Mesendoderm (in vitro differentiated cells): ENCODE data around the gene IL36B. TPM values are rescaled to one million over a fixed set of nuclear protein-coding genes. Genes with fewer than 3 reads are reported as not detected.
A peak's percentile ranks its signal among the peaks of the same experiment; 100 is the strongest.

ENCODE experiments used
- DNase-seq: peaks from one replicate; pipeline ENCODE4 v3.0.0; 2013
- H2AK5ac ChIP-seq: 2 replicates; pipeline ENCODE4 v1.6.1; 2013; ENCODE audit warnings: low read length, inconsistent platforms
- H2BK120ac ChIP-seq: 2 replicates; pipeline ENCODE4 v1.6.1; 2013; ENCODE audit warnings: low read depth, mild to moderate bottlenecking, low read length, moderate library complexity, mixed read lengths
- H2BK15ac ChIP-seq: replicated peaks from 2 replicates; pipeline ENCODE4 v1.6.1; 2013; ENCODE audit warnings: low read depth, mild to moderate bottlenecking, moderate library complexity
- H2BK5ac ChIP-seq: 2 replicates; pipeline ENCODE4 v1.6.1; 2013; ENCODE audit warnings: low read length, inconsistent platforms
- H3K18ac ChIP-seq: 2 replicates; pipeline ENCODE4 v1.6.1; 2013; ENCODE audit warnings: mild to moderate bottlenecking, low read length, mixed read lengths
- H3K23ac ChIP-seq: one replicate; pipeline ENCODE4 v1.6.1; 2013; ENCODE audit warnings: low read length
- H3K27ac ChIP-seq: 2 replicates; pipeline ENCODE4 v1.5.1; 2013; ENCODE audit warnings: low read depth, mild to moderate bottlenecking, inconsistent platforms, low read length, moderate library complexity
- H3K27me3 ChIP-seq: 2 replicates; pipeline ENCODE4 v1.6.1; 2013; ENCODE audit warnings: low read length, control low read depth, mild to moderate bottlenecking, inconsistent platforms; ENCODE audit not compliant: insufficient read depth, poor library complexity
- H3K36me3 ChIP-seq: 2 replicates; pipeline ENCODE4 v1.6.1; 2013; ENCODE audit warnings: low read length, inconsistent platforms; ENCODE audit not compliant: control insufficient read depth, insufficient read depth
- H3K4ac ChIP-seq: one replicate; pipeline ENCODE4 v1.6.1; 2013; ENCODE audit warnings: low read depth, mild to moderate bottlenecking, low read length, moderate library complexity
- H3K4me1 ChIP-seq: 2 replicates; pipeline ENCODE4 v1.6.1; 2013; ENCODE audit warnings: low read depth, low read length, inconsistent platforms; ENCODE audit not compliant: control insufficient read depth
- H3K4me2 ChIP-seq: 2 replicates; pipeline ENCODE4 v1.6.1; 2013; ENCODE audit warnings: low read length
- H3K4me3 ChIP-seq: 2 replicates; pipeline ENCODE4 v1.5.1; 2013; ENCODE audit warnings: mild to moderate bottlenecking, low read length
- H3K56ac ChIP-seq: one replicate; pipeline ENCODE4 v1.6.1; 2013; ENCODE audit warnings: low read length
- H3K79me1 ChIP-seq: 2 replicates; pipeline ENCODE4 v1.6.1; 2013; ENCODE audit warnings: low read length, inconsistent platforms
- H3K79me2 ChIP-seq: 2 replicates; pipeline ENCODE4 v1.6.1; 2013; ENCODE audit warnings: mild to moderate bottlenecking, low read length; ENCODE audit not compliant: control insufficient read depth, insufficient read depth
- H3K9ac ChIP-seq: 2 replicates; pipeline ENCODE4 v1.6.1; 2013; ENCODE audit warnings: low read length, inconsistent platforms
- H4K5ac ChIP-seq: one replicate; pipeline ENCODE4 v1.6.1; 2013; ENCODE audit warnings: low read length
- H4K8ac ChIP-seq: one replicate; pipeline ENCODE4 v1.6.1; 2013; ENCODE audit warnings: low read depth, mild to moderate bottlenecking, control low read depth, low read length, moderate library complexity
- WGBS: extraction: QIAGEN DNeasy Blood & Tissue Kit; methylation state at CpG from one replicate; pipeline ENCODE4 v1.1.7; 2013; ENCODE audit warnings: low lambda C conversion rate, missing lambda C conversion rate; ENCODE audit not compliant: insufficient coverage; ENCODE audit errors: extremely low coverage; 5-methylcytosine and 5-hydroxymethylcytosine counted together
- small RNA-seq: library from polyadenylated mRNA; stranded (forward); fragments of <200 nt; extraction: miRNeasy Mini kit (QIAGEN cat#:217004); gene quantifications from one replicate; pipeline ENCODE3, GENCODE V24; 2013; ENCODE audit not compliant: insufficient read depth

IL36B gene

DNA sequence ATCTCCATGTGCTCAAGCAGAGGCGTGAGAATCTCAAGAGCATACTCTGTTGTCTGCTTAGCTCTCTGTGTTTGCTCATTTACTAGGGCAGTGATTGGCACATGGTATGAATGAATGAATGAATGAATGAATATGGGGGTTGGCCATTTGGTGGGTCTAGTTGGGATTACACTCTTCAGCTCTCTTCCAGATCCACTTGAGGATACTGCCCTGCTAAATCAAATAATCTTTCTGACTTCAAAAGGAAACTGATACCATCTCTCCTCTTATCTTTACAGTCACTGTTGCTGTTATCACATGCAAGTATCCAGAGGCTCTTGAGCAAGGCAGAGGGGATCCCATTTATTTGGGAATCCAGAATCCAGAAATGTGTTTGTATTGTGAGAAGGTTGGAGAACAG is 72.9 kb downstream of the IL36B start:
- Histone ChIP-seq H3K18ac (no peak overlapping the region), H3K4me1 (peaks cover 2% of the 10 kb centered on the region), H3K23ac (no peak overlapping the region), H4K8ac (no peak overlapping the region), H3K9ac (no peak overlapping the region), H3K4ac (no peak overlapping the region), H4K5ac (no peak overlapping the region), H2BK15ac (no peak overlapping the region), H2BK120ac (no peak overlapping the region), H3K4me2 (no peak overlapping the region), H2AK5ac (no peak overlapping the region), H3K27ac (no peak overlapping the region), H3K79me2 (no peaks in the 10 kb centered on the region), H3K79me1 (no peaks in the 10 kb centered on the region), H3K36me3 (no peaks in the 10 kb centered on the region), H2BK5ac (no peak overlapping the region), H3K27me3 (no peaks in the 10 kb centered on the region), H3K4me3 (no peak overlapping the region), H3K56ac (no peak overlapping the region)
- WGBS: no CpG with 5 or more reads among the region's 1 CpG
- peak; percentile 66 for DNase-seq

DNA sequence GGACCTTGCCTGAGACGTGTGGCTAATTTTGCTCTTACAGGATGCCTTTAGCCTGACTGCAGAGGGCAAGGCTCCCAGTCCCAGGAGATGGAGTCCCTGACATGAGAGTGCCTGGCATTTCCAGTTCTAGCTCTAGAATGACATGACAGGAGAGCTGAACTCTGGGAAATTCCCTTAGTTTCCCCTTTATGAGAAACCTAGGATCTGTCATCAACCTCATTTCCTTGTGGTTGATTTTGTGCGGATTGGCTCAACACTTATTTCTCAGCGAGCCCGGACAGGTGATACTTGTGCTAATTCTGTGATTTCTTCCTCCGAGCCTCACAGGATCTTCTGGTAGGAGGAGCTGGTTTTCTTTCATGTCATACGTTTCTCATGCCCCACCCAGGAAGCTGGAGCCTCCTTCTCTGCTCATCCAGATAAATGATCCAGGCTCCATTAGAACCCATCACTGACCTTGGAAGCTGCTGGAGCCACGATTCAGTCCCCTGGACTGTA is 75.1 kb downstream of the IL36B start, which contains the start of gene IL36G:
IL36G (plus strand) TSS at position 448 of the 498 bp plus-strand sequence. CDS start 633 bp downstream, outside the sequence.
- no peak within 1 kb of the TSS for H3K9ac ChIP-seq
- no peak within 1 kb of the TSS for H3K4me2 ChIP-seq
- H3K36me3 ChIP-seq: no peaks in the 10 kb centered on the region
- no peaks in the 10 kb centered on the region for H3K79me2 ChIP-seq
- H2BK5ac ChIP-seq: no peak within 1 kb of the TSS
- no CpG with 5 or more reads among the region's 7 CpGs for WGBS
- no peak within 1 kb of the TSS for H2BK120ac ChIP-seq
- H3K27me3 ChIP-seq: no peaks in the 10 kb centered on the region
- no peaks in the 10 kb centered on the region for H3K79me1 ChIP-seq
- no peak within 1 kb of the TSS for H4K5ac ChIP-seq
- no peak within 1 kb of the TSS for H3K27ac ChIP-seq
- no peak within 1 kb of the TSS for H3K18ac ChIP-seq
- H3K4me3 ChIP-seq: no peak within 1 kb of the TSS
- H3K56ac ChIP-seq: no peak within 1 kb of the TSS
- peaks cover 2% of the 10 kb centered on the region for H3K4me1 ChIP-seq
- DNase-seq: no peak
- H2BK15ac ChIP-seq: no peak within 1 kb of the TSS
- no peak within 1 kb of the TSS for H4K8ac ChIP-seq
- no peak within 1 kb of the TSS for H3K4ac ChIP-seq
- H2AK5ac ChIP-seq: no peak within 1 kb of the TSS
- no peak within 1 kb of the TSS for H3K23ac ChIP-seq

Small RNA genes lying within 50 kb of the gene (small RNA-seq; reads per million reads assigned to genes)
- gene HMGN2P23 (not detected), gene RNU6-1180P (not detected)
